Measurements from ENCODE around the gene BTBD9. TPM values are rescaled to one million over a fixed set of nuclear protein-coding genes. Genes with fewer than 3 reads are reported as not detected.

Gene BTBD9
- total and polyA plus RNA-seq, 2 donors (not counting 1 experiment from before 2014, with no cell fraction given), result 4.1 to 48.9 TPM

- Histone ChIP-seq H3K36me3 (replicated peaks in 1 of 2; ENCODE audit: control extremely low read depth in 1 of 2, control insufficient read depth in 1 of 2, extremely low read depth in 1 of 2, insufficient read depth in 2 of 2, low read length in 1 of 2) (no peaks in the 10 kb centered on the region), H3K4me1 (ENCODE audit: control insufficient read depth in 2 of 2, insufficient read depth in 2 of 2, low read length in 2 of 2) (no peaks in the 10 kb centered on the region), H3K27ac (ENCODE audit: low read length in 2 of 2) (no peak overlapping the region), H3K4me2 (replicated peaks; ENCODE audit: low read depth, low read length, poor library complexity, severe bottlenecking) (no peak overlapping the region), H3K4me3 (ENCODE audit: control extremely low read depth in 1 of 5, extremely low read depth in 1 of 5, insufficient read depth in 1 of 5, low read depth in 2 of 5, low read length in 4 of 5) (no peak overlapping the region), H3K9me3 (ENCODE audit: control extremely low read depth in 1 of 3, control insufficient read depth in 2 of 3, insufficient read depth in 1 of 3, low read length in 2 of 3) (no peaks in the 10 kb centered on the region), H4K20me1 (ENCODE audit: control insufficient read depth, insufficient read depth, low read length, poor library complexity, severe bottlenecking) (no peaks in the 10 kb centered on the region), H2AFZ (ENCODE audit: insufficient read depth, low read depth, low read length, poor library complexity, severe bottlenecking) (no peak overlapping the region), H3K9ac (ENCODE audit: low read length) (no peak overlapping the region), H3K79me2 (ENCODE audit: control insufficient read depth, insufficient read depth, low read length) (no peaks in the 10 kb centered on the region), H3K27me3 (replicated peaks in 1 of 4; ENCODE audit: control extremely low read depth in 1 of 4, control insufficient read depth in 3 of 4, insufficient read depth in 4 of 4, low read length in 3 of 4) (no peaks in the 10 kb centered on the region)
- ChIA-PET POLR2A (no interaction called here), CTCF (no interaction called here)
- TF ChIP-seq, protein P1, sequence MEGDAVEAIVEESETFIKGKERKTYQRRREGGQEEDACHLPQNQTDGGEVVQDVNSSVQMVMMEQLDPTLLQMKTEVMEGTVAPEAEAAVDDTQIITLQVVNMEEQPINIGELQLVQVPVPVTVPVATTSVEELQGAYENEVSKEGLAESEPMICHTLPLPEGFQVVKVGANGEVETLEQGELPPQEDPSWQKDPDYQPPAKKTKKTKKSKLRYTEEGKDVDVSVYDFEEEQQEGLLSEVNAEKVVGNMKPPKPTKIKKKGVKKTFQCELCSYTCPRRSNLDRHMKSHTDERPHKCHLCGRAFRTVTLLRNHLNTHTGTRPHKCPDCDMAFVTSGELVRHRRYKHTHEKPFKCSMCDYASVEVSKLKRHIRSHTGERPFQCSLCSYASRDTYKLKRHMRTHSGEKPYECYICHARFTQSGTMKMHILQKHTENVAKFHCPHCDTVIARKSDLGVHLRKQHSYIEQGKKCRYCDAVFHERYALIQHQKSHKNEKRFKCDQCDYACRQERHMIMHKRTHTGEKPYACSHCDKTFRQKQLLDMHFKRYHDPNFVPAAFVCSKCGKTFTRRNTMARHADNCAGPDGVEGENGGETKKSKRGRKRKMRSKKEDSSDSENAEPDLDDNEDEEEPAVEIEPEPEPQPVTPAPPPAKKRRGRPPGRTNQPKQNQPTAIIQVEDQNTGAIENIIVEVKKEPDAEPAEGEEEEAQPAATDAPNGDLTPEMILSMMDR (IDR thresholded peaks at IDR 0.05), result no peak
- no peak for TF ChIP-seq EZH2 (IDR thresholded peaks at IDR 0.05; ENCODE audit: borderline replicate concordance, insufficient read depth, low read depth, low read length, poor library complexity, severe bottlenecking)
- Mint-ChIP-seq H3K4me3 (no peak overlapping the region), H3K9me3 (ENCODE audit: insufficient read depth) (no peaks in the 10 kb centered on the region), H3K27me3 (no peaks in the 10 kb centered on the region), H3K27ac (no peak overlapping the region), H3K4me1 (no peaks in the 10 kb centered on the region)
- DNase-seq, result no peak
- intact Hi-C loops (cut with micrococcal nuclease), result no loop called here
- ATAC-seq (ENCODE audit: low read depth), result no peak
- 97% methylated on average over 11 of the region's 13 CpGs for WGBS (ENCODE audit: insufficient coverage)
Measured at GRCh38 chr6:38168126-38168525, 471.6 kb downstream of the BTBD9 start.

GRCh38 chr6:38167598-38167997 lies 472.1 kb downstream of the BTBD9 start:
- no peaks in the 10 kb centered on the region for H3K9me3 Mint-ChIP-seq (ENCODE audit: insufficient read depth)
- no peak for TF ChIP-seq EZH2 (IDR thresholded peaks at IDR 0.05; ENCODE audit: borderline replicate concordance, insufficient read depth, low read depth, low read length, poor library complexity, severe bottlenecking)
- TF ChIP-seq, protein P1 (IDR thresholded peaks at IDR 0.05), result no peak
- intact Hi-C loops (cut with micrococcal nuclease), result no loop called here
- H4K20me1 ChIP-seq (ENCODE audit: control insufficient read depth, insufficient read depth, low read length, poor library complexity, severe bottlenecking), result no peaks in the 10 kb centered on the region
- H3K4me3 Mint-ChIP-seq, result no peak overlapping the region
- H3K9ac ChIP-seq (ENCODE audit: low read length), result no peak overlapping the region
- POLR2A ChIA-PET, result no interaction called here
- WGBS (ENCODE audit: insufficient coverage), result 88% methylated on average over 9 of the region's 11 CpGs
- no peak overlapping the region for H3K27ac ChIP-seq (ENCODE audit: low read length in 2 of 2)
- CTCF ChIA-PET, result no interaction called here
- H3K27me3 Mint-ChIP-seq, result no peaks in the 10 kb centered on the region
- ATAC-seq (ENCODE audit: low read depth), result no peak
- no peaks in the 10 kb centered on the region for H3K79me2 ChIP-seq (ENCODE audit: control insufficient read depth, insufficient read depth, low read length)
- H2AFZ ChIP-seq (ENCODE audit: insufficient read depth, low read depth, low read length, poor library complexity, severe bottlenecking), result no peak overlapping the region
- no peaks in the 10 kb centered on the region for H3K4me1 ChIP-seq (ENCODE audit: control insufficient read depth in 2 of 2, insufficient read depth in 2 of 2, low read length in 2 of 2)
- H3K4me3 ChIP-seq (ENCODE audit: control extremely low read depth in 1 of 5, extremely low read depth in 1 of 5, insufficient read depth in 1 of 5, low read depth in 2 of 5, low read length in 4 of 5), result no peak overlapping the region
- no peaks in the 10 kb centered on the region for H3K27me3 ChIP-seq (replicated peaks in 1 of 4; ENCODE audit: control extremely low read depth in 1 of 4, control insufficient read depth in 3 of 4, insufficient read depth in 4 of 4, low read length in 3 of 4)
- H3K9me3 ChIP-seq (ENCODE audit: control extremely low read depth in 1 of 3, control insufficient read depth in 2 of 3, insufficient read depth in 1 of 3, low read length in 2 of 3), result no peaks in the 10 kb centered on the region
- no peak overlapping the region for H3K27ac Mint-ChIP-seq
- DNase-seq, result no peak
- no peaks in the 10 kb centered on the region for H3K4me1 Mint-ChIP-seq
- H3K4me2 ChIP-seq (replicated peaks; ENCODE audit: low read depth, low read length, poor library complexity, severe bottlenecking), result no peak overlapping the region
- H3K36me3 ChIP-seq (replicated peaks in 1 of 2; ENCODE audit: control extremely low read depth in 1 of 2, control insufficient read depth in 1 of 2, extremely low read depth in 1 of 2, insufficient read depth in 2 of 2, low read length in 1 of 2), result no peaks in the 10 kb centered on the region

Data from B cell (primary cell).